NB4 (cell line): ENCODE measurements around the gene LIPE.
A peak's percentile ranks its signal among the peaks of the same experiment; 100 is the strongest.

ENCODE experiments used
- DNase-seq: peaks from one replicate; pipeline ENCODE4 v3.0.0; 2010; ENCODE audit warnings: low read depth
- H3K4me3 ChIP-seq: one replicate; pipeline ENCODE4 v1.5.1; 2011; ENCODE audit warnings: mild to moderate bottlenecking, low read depth, low read length, moderate library complexity
- CTCF ChIP-seq: IDR thresholded peaks from one replicate; pipeline ENCODE4 v1.5.1; 2012; ENCODE audit warnings: low read depth, low read length
- MAX ChIP-seq: IDR thresholded peaks from 2 replicates; pipeline ENCODE4 v1.6.1; 2011; ENCODE audit warnings: low read depth, low read length
- MYC ChIP-seq: IDR thresholded peaks from 2 replicates; pipeline ENCODE4 v1.6.1; 2011; ENCODE audit warnings: low read depth, low read length
- POLR2A ChIP-seq: IDR thresholded peaks from 2 replicates; pipeline ENCODE4 v1.6.1; 2011; ENCODE audit warnings: mild to moderate bottlenecking; ENCODE audit not compliant: insufficient read length; ENCODE audit errors: extremely low read depth

LIPE gene

GRCh38 chr19:42397263-42398166 is 29.7 kb downstream of the LIPE start:
- no peak for TF ChIP-seq MYC
- TF ChIP-seq MAX = no peak
- TF ChIP-seq CTCF = no peak
- no peak for TF ChIP-seq POLR2A
- no peak for DNase-seq
- H3K4me3 ChIP-seq = peak overlapping the region; percentile 83

DNA sequence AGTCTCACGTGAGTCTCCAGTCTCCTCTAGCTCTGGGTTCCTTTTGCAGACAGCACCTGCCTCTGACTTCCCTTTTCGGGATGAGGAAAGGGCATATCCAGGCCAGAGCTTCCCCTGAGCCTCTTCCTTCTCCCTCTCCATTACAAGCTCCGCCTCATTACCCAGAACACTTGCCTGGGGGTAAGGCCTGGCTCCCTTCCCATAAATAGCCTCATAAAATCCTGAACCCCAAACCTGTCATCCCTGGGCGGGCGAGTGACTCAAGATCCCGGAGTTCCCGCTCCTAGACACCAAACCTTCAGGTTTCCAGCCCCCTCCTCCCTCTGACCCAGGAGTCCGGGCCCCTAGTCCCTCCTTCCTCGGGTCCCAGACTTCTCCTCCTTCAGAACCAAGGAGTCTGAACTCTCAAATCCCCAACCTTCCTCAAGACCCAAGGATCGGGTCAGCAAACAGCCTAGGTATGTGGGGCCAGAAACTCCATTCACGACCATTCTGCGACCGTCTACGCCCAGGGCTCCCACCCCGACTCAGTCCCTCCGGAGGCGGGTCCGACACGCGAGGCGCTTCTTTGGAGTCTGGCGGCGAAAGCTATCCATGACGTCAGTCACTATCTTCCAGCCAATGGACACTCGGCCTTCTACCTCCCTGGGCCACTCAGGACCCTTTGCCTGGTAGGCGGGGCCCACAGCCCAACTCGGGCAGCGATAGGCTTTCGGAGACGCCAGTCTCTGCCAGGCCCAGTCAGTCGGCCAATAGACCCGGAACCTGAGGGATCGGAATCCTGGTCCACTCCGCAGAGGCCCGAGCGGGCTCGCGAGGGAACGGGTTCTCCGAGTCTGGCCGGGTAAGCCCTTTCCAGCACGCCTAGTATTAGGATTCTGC is 30.6 kb downstream of the LIPE start:
- TF ChIP-seq MAX = 0 out of 2 replicates have a peak, but pooled peaks have one; percentile 20
- no peak for TF ChIP-seq CTCF
- TF ChIP-seq POLR2A = peak; percentile 80
- 0 out of 2 replicates have a peak, but pooled peaks have one; percentile 6 for TF ChIP-seq MYC
- DNase-seq = peak; percentile 95
- H3K4me3 ChIP-seq = peak overlapping the region; percentile 83

DNA sequence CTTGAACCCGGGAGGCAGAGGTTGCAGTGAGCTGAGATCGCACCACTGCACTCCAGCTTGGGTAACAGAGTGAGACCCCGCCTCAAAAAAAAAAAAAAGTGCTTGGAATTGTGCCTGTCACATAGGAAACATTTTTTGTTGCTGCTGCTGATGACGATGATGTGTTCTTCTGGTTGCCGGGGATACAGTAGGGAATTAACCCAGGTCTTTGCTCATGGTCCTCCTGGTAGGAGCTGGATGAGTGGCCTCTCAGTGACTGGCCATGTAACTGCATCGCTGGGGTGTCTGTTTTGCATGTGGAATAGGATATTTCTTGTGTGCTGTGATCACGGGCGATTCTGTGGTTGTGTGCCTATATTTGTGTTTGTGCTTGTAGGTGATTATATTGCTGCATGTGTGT is 32.4 kb downstream of the LIPE start:
- no peak overlapping the region for H3K4me3 ChIP-seq
- DNase-seq = no peak
- no peak for TF ChIP-seq POLR2A
- no peak for TF ChIP-seq MAX
- TF ChIP-seq MYC = no peak
- TF ChIP-seq CTCF = no peak

DNA sequence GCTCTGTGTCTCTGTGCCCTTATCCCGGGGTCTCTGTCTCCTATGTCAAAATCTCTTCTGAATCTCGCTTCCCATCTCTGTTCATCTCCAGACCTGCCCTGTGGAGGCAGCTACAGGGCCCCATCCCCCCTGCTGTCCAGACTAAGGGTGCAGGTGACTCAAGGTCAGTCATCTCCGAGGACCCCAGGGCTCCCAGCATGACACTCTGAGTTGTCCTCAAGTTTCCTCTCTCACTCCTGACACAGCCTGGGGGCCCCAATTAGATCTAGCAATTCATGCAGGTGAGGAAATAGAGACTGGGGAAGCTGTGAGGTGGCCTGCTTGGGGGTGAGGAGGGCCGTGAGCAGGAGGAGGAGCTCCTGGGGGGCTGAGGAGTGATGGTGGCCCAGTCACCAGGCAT is 35.0 kb downstream of the LIPE start:
- TF ChIP-seq MAX (no peak), CTCF (no peak)
- no peak for DNase-seq
- H3K4me3 ChIP-seq = no peak overlapping the region

GRCh38 chr19:42389899-42390298 is 37.3 kb downstream of the LIPE start, which contains the start of gene CNFN:
TSS of gene CNFN (minus strand) at chr19:42390297. CDS start at chr19:42389037, 1,260 bp downstream.
- DNase-seq = no peak
- H3K4me3 ChIP-seq = no peak within 1 kb of the TSS
- no peak for TF ChIP-seq CTCF
- no peak for TF ChIP-seq MAX
- no peak for TF ChIP-seq POLR2A
- TF ChIP-seq MYC = no peak
